BJ (cell line): Measurements from ENCODE around the gene FHDC1. TPM values are rescaled to one million over a fixed set of nuclear protein-coding genes. Genes with fewer than 3 reads are reported as not detected.

ENCODE experiments used
- CTCF ChIA-PET: fragments of 350-600 bp; formaldehyde crosslinking; extraction: SDS; loops from one replicate; lab custom pipeline; 2021; ENCODE audit warnings: antibody characterized with exemption, inconsistent platforms; lab: Yijun Ruan, JAX
- POLR2A ChIA-PET: fragments of 300-600 bp; sonication (Branson Sonifier 250); formaldehyde crosslinking; extraction: SDS; loops from one replicate; lab custom pipeline; 2021; ENCODE audit warnings: antibody characterized with exemption; lab: Charles Lee
- DNase-seq: peaks from one replicate; pipeline ENCODE4 v3.0.0-alpha.2; 2011; ENCODE audit warnings: low read depth
- H3K27me3 ChIP-seq: 2 replicates; pipeline ENCODE4 v1.6.0; 2011; ENCODE audit warnings: low read length; ENCODE audit not compliant: control insufficient read depth, insufficient read depth
- H3K36me3 ChIP-seq: 2 replicates; pipeline ENCODE4 v1.5.1; 2011; ENCODE audit warnings: low read length; ENCODE audit not compliant: control insufficient read depth, insufficient read depth
- H3K4me3 ChIP-seq: 2 replicates; pipeline ENCODE4 v1.5.1; 2011; ENCODE audit warnings: low read depth, mild to moderate bottlenecking, control low read depth, low read length
- polyA plus RNA-seq: library from polyadenylated mRNA; depleted of rRNA; stranded (reverse); fragments of >200 nt; gene quantifications from 2 replicates; pipeline ENCODE4 v1.2.3, GENCODE V29; 2011
- TF ChIP-seq, protein P1 (sequence below): IDR thresholded peaks from 2 replicates; pipeline ENCODE4 v1.5.1; 2011; ENCODE audit warnings: low read depth, mild to moderate bottlenecking, control low read depth, inconsistent platforms, low read length, moderate library complexity; ENCODE audit not compliant: insufficient read depth

Gene FHDC1
- polyA plus RNA-seq, 1 experiment, result 0.17 TPM

DNA sequence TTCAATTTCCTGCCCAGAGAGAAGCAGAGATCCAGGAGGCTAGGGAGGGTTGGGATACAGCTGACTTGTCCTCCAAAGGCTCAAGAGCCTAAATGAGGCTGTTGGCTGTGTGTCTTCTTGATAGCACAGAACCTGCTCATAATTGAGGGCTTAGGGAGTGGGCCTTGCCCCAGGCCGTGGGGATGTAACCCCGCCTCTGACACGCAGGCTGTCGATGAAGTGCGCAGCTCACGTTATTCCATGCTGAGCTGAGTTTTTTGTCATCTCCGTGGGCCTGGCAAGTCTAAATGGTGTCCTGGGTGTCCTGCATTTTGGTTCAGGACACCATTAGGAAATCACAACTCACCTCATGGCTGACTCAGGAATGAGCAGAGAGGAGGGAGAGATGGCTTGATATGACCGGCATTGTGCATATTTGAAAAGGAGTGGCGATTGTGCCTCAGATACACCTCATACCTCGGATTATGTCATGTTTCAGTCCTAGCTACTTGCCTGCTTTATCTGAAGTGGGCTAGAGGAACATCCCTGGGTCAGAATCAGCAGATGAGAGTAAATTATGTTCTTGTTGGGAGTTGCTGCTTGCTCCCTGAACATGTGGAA, 43.7 kb downstream of the FHDC1 start:
- H3K4me3 ChIP-seq, result no peak overlapping the region
- no peak for DNase-seq
- POLR2A ChIA-PET, result no interaction called here
- H3K36me3 ChIP-seq, result no peaks in the 10 kb centered on the region
- CTCF ChIA-PET, result interaction anchor here (1.7 kb wide), 1 partner anchor 10 kb away, joined by 3 read pairs; no protein-coding TSS in a partner anchor
- TF ChIP-seq, protein P1, sequence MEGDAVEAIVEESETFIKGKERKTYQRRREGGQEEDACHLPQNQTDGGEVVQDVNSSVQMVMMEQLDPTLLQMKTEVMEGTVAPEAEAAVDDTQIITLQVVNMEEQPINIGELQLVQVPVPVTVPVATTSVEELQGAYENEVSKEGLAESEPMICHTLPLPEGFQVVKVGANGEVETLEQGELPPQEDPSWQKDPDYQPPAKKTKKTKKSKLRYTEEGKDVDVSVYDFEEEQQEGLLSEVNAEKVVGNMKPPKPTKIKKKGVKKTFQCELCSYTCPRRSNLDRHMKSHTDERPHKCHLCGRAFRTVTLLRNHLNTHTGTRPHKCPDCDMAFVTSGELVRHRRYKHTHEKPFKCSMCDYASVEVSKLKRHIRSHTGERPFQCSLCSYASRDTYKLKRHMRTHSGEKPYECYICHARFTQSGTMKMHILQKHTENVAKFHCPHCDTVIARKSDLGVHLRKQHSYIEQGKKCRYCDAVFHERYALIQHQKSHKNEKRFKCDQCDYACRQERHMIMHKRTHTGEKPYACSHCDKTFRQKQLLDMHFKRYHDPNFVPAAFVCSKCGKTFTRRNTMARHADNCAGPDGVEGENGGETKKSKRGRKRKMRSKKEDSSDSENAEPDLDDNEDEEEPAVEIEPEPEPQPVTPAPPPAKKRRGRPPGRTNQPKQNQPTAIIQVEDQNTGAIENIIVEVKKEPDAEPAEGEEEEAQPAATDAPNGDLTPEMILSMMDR, result no peak
- peaks cover 3% of the 10 kb centered on the region for H3K27me3 ChIP-seq

DNA sequence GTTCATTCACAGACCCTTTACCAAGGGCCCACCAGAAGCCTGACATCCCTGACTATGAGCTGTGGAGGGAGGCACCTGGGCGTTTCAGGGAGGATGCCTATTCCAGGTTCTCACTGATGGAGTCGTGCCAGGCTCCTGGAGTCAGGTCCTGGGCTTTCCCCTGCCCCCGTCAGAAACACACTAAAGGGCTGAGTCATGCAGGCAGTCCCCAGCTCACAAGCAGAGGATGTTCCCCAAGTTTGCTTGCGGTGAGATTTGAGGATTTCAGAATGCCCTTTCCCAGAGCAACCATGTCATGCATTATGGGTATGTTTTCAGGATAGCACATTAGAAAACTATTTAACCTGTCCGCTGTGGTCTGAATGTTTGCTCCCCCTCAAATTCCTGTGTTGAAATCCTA, 45.2 kb downstream of the FHDC1 start:
- Histone ChIP-seq H3K4me3 (no peak overlapping the region), H3K27me3 (peaks cover 3% of the 10 kb centered on the region), H3K36me3 (no peaks in the 10 kb centered on the region)
- DNase-seq, result no peak
- ChIA-PET POLR2A (no interaction called here), CTCF (interaction anchor here (1.0 to 1.7 kb wide), 2 partner anchors 10 to 11 kb away, joined by 3 read pairs; no protein-coding TSS in a partner anchor)
- TF ChIP-seq, protein P1, result no peak

DNA sequence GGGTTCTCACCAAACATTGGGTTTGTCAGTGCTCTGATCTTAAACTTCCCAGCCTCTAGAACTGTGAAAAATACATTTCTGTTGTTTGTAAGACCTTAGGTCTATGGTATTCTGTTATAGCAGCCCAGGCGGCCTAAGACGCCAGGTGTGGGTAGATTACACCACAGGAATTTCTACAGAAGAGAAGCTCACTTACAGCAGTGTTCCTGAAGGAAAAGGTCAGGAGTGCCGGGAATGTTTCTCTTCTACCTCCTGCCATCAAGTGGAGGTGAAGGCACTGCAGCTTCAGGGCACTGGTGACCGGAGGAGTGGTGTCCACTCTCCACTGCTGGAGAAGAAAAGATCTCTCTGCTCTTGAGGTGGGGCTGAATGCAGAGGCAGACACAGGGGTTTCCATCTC, 45.7 kb downstream of the FHDC1 start:
- TF ChIP-seq, protein P1, result no peak
- ChIA-PET CTCF (interaction anchor here (1.0 to 1.7 kb wide), 2 partner anchors 9 to 12 kb away, joined by 3 read pairs; no protein-coding TSS in a partner anchor), POLR2A (no interaction called here)
- no peak for DNase-seq
- Histone ChIP-seq H3K4me3 (no peak overlapping the region), H3K36me3 (no peaks in the 10 kb centered on the region), H3K27me3 (peaks cover 4% of the 10 kb centered on the region)

DNA sequence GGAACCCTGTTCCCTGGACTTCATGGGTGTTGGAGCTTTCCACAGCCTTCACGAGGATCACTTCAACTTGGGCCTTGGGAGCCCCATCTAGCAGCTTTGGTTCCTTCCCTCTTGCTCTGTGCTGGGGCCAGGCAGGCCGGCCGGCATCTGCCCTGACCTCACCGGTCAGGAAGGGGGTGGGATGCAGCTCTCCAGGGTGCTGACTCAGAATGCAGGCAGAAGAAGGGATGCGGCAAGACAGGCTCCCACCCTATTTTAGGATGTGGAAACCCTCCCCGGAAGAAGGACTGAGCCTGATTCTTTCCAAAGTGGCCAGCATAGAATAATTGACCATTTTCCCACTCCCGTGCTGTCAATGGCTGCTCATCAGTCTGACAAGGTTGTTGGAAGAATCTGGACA, 47.1 kb downstream of the FHDC1 start:
- no peak overlapping the region for H3K4me3 ChIP-seq
- ChIA-PET CTCF (interaction anchor here (0.7 to 1.0 kb wide), 3 partner anchors 10 to 13 kb away, joined by 3 to 4 read pairs (median 3); no protein-coding TSS in a partner anchor), POLR2A (no interaction called here)
- H3K36me3 ChIP-seq, result no peaks in the 10 kb centered on the region
- TF ChIP-seq, protein P1, result no peak
- no peak for DNase-seq
- H3K27me3 ChIP-seq, result peaks cover 3% of the 10 kb centered on the region

DNA sequence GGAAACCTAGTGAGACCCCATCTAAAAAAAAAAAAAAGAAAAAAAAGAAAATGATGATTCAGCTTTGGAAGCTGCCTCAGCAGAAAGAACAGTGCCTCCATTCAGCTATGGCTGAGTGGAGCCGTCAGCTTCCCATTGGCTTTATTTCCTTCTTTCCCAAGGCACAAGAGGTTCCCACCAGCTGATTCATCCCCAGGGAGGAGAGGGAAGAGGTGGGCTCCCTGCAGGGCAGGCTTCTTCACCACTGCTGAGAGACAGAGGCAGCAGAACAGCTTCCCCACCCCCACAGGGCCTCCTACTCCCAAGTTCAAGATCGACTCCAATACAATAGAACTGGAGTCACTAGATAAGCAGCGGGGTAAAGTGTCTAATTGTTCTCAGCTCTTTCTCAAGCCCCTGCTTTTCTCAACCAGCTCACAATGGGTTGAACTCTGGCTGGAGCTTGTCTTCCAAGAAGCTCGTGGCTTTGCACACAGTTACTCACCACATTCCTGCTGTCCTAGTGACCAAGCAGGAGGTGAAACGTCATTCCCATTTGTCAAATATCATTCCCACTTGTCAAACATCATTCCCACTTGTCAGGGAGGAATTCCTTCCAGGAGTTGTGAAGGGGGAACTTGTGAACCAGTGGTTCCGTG, 47.8 kb downstream of the FHDC1 start:
- CTCF ChIA-PET, result interaction anchor here (1.0 kb wide), 1 partner anchor 11 kb away, joined by 3 read pairs; no protein-coding TSS in a partner anchor
- Histone ChIP-seq H3K27me3 (peaks cover 3% of the 10 kb centered on the region), H3K36me3 (no peaks in the 10 kb centered on the region), H3K4me3 (no peak overlapping the region)
- POLR2A ChIA-PET, result no interaction called here
- no peak for DNase-seq
- TF ChIP-seq, protein P1, result no peak
